ENCODE data around the gene SUGCT. TPM values are rescaled to one million over a fixed set of nuclear protein-coding genes. Genes with fewer than 3 reads are reported as not detected.

Gene SUGCT
- total and polyA plus RNA-seq, 10 donors: 1.4 to 13.6 (median 2.5) TPM

DNA sequence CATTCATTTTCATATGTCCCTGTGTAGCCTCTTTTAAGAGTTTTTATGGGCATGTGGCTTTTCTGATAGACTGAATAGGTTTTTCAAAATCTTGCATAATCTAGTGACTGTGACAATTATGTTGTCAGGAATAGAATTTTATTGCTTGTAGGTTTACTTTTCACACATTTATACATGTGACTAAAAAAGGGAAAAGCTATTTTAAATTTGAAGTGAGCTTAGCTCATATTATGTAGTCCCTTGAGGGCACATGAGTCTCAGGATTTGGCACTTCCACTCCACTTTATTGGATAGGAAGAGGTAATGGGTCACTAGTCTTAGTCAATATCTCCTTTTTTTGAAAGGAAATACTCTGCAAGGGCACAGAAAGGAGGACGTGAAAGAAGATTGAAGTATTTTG is 247.3 kb downstream of the SUGCT start:
- TF ChIP-seq POLR2AphosphoS5 (IDR thresholded peaks at IDR 0.05): no peak
- TF ChIP-seq, protein P1, sequence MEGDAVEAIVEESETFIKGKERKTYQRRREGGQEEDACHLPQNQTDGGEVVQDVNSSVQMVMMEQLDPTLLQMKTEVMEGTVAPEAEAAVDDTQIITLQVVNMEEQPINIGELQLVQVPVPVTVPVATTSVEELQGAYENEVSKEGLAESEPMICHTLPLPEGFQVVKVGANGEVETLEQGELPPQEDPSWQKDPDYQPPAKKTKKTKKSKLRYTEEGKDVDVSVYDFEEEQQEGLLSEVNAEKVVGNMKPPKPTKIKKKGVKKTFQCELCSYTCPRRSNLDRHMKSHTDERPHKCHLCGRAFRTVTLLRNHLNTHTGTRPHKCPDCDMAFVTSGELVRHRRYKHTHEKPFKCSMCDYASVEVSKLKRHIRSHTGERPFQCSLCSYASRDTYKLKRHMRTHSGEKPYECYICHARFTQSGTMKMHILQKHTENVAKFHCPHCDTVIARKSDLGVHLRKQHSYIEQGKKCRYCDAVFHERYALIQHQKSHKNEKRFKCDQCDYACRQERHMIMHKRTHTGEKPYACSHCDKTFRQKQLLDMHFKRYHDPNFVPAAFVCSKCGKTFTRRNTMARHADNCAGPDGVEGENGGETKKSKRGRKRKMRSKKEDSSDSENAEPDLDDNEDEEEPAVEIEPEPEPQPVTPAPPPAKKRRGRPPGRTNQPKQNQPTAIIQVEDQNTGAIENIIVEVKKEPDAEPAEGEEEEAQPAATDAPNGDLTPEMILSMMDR (IDR thresholded peaks at IDR 0.05 in 8 of 11, conservative IDR thresholded peaks at IDR 0.05 in 3 of 11): no peak
- TF ChIP-seq POLR2A (IDR thresholded peaks at IDR 0.05): no peak

DNA sequence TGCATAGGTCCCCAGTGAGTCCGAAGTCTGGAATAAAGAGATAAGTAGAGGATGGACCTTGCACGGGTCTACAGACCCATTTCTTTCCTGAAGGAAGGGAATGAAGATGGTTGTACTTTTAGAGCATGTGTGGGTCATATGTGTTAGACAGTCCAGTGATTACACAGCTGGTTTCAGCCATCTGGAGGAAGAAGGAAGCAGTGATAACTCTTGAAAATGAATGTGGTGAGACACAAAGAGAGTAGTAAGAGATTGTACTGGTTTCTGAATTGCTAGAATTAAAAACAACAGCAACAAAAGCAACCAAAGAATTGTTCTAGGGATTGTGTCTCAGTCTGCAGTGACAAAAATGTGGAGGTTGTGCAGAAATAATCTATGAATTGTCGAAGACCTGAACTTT is 258.9 kb downstream of the SUGCT start:
- Histone ChIP-seq H3K4me1 (no peaks in the 10 kb centered on the region), H3K27ac (no peak overlapping the region), H3K27me3 (replicated peaks in 1 of 7) (no peaks in the 10 kb centered on the region), H3K4me3 (no peak overlapping the region), H3K36me3 (no peaks in the 10 kb centered on the region), H3K9me3 (no peaks in the 10 kb centered on the region)
- WGBS, 5 donors: 69 to 74% (median 70%) methylated on average over 3 of the region's 3 CpGs
- TF ChIP-seq, protein P1 (IDR thresholded peaks at IDR 0.05 in 8 of 11, conservative IDR thresholded peaks at IDR 0.05 in 3 of 11): no peak
- no peak for TF ChIP-seq POLR2A (IDR thresholded peaks at IDR 0.05)
- TF ChIP-seq POLR2AphosphoS5 (IDR thresholded peaks at IDR 0.05): no peak
- DNase-seq: no peak
- intact Hi-C loops (cut with DNase I; ENCODE audit: low total_unique reads): no loop called here

More for the DNA sequence above, 247.3 kb downstream of the SUGCT start:
- peaks cover 0 to 23% (median 11%) of the 10 kb centered on the region in 8 donors for H3K9me3 ChIP-seq
- H3K4me3 ChIP-seq: no peak overlapping the region
- intact Hi-C loops (cut with DNase I; ENCODE audit: low total_unique reads): no loop called here
- 33 to 58% (median 53%) methylated on average over 1 of the region's 1 CpG for WGBS, 5 donors
- H3K36me3 ChIP-seq: no peaks in the 10 kb centered on the region
- no peaks in the 10 kb centered on the region for H3K4me1 ChIP-seq
- no peaks in the 10 kb centered on the region for H3K27me3 ChIP-seq (replicated peaks in 1 of 7)
- no peak overlapping the region for H3K27ac ChIP-seq
- no peak for DNase-seq

DNA sequence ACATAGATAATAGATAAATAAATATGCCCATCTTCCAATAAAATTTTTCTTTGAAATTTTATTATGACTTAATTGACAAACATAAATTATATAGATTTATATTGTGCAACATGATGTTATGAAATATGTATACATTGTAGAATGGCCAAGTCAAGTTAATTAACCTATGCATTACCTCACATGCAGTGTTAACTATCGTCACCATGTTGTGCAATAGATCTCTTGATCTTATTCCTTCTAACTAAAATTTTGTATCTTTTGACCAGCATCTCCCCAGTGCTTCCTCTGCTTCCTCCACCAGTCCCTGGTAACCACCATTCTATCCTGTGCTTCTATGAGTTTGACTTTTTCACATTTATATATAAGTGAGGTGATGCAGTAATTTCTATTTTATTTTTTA is 259.6 kb downstream of the SUGCT start:
- H3K27me3 ChIP-seq (replicated peaks in 1 of 7): no peaks in the 10 kb centered on the region
- no peak for DNase-seq
- 38 to 82% (median 66%) methylated on average over 1 of the region's 1 CpG for WGBS, 5 donors
- no peaks in the 10 kb centered on the region for H3K4me1 ChIP-seq
- TF ChIP-seq, protein P1 (IDR thresholded peaks at IDR 0.05 in 8 of 11, conservative IDR thresholded peaks at IDR 0.05 in 3 of 11): no peak
- TF ChIP-seq POLR2A (IDR thresholded peaks at IDR 0.05): no peak
- TF ChIP-seq POLR2AphosphoS5 (IDR thresholded peaks at IDR 0.05): no peak
- no peak overlapping the region for H3K4me3 ChIP-seq
- H3K36me3 ChIP-seq: no peaks in the 10 kb centered on the region
- intact Hi-C loops (cut with DNase I; ENCODE audit: low total_unique reads): no loop called here
- H3K27ac ChIP-seq: no peak overlapping the region
- H3K9me3 ChIP-seq: peaks cover 0 to under 1% (median 0%) of the 10 kb centered on the region in 8 donors

DNA sequence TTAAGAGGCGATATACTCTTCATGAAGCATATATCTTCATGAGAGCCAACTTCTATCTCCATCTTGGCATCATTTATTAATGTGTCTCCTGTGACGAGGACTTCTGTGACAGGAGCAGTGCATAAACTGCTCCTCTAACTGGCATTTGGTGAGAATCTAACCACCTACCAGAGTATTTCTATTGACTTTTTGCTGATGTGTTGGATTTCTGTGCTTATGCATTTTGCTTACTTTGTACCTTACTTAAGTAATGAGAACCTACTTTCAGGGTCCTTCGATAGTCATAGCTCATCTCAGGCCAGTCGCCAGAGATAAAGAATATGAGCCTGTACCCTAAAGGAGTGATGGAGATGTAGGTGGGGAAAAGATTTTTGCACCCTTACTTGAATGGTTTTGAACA is 265.7 kb downstream of the SUGCT start:
- H3K27ac ChIP-seq: no peak overlapping the region
- intact Hi-C loops (cut with DNase I; ENCODE audit: low total_unique reads): no loop called here
- TF ChIP-seq, protein P1 (IDR thresholded peaks at IDR 0.05 in 8 of 11, conservative IDR thresholded peaks at IDR 0.05 in 3 of 11): no peak
- TF ChIP-seq POLR2A (IDR thresholded peaks at IDR 0.05) (no peak), POLR2AphosphoS5 (IDR thresholded peaks at IDR 0.05) (no peak)
- no peaks in the 10 kb centered on the region for H3K36me3 ChIP-seq
- H3K27me3 ChIP-seq (replicated peaks in 1 of 7): no peaks in the 10 kb centered on the region
- no peak overlapping the region for H3K4me3 ChIP-seq
- WGBS, 5 donors: 85 to 92% (median 91%) methylated on average over 4 of the region's 4 CpGs
- DNase-seq: no peak
- H3K4me1 ChIP-seq: no peaks in the 10 kb centered on the region
- H3K9me3 ChIP-seq: peaks cover 0 to 4% (median 0%) of the 10 kb centered on the region in 8 donors
